Measurements from ENCODE around the gene SETD1A.

SETD1A gene

DNA sequence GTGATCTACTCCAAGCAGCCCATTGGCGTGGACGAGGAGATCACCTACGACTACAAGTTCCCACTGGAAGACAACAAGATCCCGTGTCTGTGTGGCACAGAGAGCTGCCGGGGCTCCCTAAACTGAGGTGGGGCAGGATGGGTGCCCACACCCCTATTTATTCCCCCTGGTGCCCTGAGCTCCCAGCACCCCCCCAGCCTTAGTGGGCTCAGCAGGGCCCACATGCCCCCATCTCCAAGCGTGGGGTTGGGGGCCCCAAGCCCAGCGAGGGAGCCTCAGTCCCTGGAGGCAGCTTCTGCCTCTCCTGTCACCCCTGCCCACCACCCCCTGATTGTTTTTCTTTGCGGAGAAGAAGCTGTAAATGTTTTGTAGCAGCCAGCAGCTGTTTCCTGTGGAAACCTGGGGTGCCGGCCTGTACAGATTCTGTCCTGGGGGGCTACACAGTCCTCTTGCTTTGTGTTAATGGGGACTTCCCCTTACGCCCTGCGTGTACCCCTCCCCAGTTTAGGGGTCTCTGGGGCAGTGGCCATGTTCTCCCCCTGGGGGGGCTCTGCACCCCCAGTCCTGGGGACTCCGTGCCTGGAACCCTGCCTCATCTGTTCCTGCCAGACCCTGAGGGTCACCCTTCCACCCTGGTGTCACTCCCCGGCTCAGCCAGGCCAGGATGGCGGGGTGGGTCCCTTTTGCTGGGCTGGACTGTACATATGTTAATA lies 26.5 kb downstream of the SETD1A start:
- no peak for DNase-seq

DNA sequence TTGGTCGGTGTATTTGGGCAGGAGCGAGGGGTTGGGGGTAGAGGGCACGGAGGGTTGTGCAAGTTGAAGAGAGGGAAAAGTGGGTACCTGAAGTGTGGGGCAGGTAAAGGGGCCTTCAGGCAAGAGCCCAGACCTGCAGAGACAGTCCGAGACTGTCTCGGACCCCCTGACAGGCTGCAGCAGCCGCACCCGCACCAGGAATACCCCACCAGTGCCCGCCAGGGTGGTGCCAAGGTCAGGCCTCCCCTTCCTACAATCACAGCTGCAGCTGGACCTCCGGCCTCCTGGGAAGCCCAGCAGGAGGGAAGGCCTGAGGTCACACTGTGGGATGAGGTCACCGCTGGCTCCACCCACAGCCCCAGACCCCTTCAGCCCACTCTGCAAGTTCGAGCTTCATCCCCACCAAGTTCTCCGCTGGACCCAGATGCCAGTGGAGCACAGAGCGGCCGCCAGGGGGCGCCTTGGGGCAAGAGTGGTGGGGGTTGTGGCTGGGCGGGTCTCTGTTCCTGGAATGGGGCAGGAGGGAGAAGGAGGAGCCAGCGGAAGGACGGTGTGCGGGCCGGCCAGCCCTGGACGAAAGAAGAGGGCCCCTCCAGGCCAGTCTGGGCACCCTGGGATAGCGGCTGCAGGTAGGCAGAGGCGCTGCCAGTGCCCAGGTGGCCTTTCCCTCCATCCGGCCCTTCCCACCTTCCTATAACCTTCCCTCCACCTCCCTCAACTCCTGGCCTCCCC lies 27.3 kb downstream of the SETD1A start, which contains the start of gene HSD3B7:
Gene HSD3B7 (plus strand): TSS at position 539 of the 732 bp plus-strand sequence. CDS start 452 bp downstream, outside the sequence.
- no peak for DNase-seq

- no peak for DNase-seq
Measured at GRCh38 chr16:30985401-30986128, 28.0 kb downstream of the SETD1A start.

- DNase-seq, result no peak
Measured at GRCh38 chr16:30986129-30986991, 28.8 kb downstream of the SETD1A start.

DNA sequence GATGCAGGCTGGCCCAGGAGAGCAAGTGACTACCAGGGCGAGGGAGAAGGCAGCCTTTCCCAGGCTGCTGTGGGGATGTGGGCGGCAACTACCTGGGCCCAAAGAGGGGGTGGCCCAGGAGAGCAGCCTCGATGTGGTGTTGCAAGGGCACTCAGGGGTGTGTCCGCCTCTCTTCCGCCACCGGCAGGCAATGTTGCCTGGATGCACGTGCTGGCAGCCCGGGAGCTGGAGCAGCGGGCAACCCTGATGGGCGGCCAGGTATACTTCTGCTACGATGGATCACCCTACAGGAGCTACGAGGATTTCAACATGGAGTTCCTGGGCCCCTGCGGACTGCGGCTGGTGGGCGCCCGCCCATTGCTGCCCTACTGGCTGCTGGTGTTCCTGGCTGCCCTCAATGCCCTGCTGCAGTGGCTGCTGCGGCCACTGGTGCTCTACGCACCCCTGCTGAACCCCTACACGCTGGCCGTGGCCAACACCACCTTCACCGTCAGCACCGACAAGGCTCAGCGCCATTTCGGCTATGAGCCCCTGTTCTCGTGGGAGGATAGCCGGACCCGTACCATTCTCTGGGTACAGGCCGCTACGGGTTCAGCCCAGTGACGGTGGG lies 30.1 kb downstream of the SETD1A start:
- DNase-seq, result no peak

DNA sequence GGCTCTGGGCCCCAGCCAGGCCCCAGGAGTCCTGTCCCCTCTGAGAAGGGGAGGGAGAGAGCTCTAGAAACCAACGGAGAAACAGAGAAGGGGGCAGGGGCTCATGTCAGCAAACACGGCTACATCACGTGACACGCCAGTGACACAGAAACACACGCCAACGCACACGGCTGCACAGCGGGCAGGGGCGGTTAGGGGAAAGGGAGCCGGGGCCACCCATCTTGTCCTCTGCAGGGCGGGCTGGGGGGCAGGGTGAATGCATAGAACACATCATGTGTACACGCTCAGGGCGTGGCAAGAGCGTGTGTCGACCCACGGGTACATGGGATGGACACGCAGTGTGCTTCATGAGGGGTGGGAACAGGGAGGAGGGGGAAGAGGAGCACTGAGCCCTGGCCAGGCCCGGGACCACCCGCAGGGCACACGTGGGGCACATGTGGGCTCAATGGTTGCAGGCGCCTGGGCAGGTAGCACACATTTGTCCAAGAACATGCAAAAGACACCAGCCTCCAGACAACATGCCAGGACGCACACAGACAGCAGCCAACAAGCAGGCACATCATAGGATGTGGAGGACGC lies 32.0 kb downstream of the SETD1A start:
- DNase-seq, result no peak

GRCh38 chr16:30990105-30990504 lies 32.6 kb downstream of the SETD1A start:
- DNase-seq, result no peak

DNA sequence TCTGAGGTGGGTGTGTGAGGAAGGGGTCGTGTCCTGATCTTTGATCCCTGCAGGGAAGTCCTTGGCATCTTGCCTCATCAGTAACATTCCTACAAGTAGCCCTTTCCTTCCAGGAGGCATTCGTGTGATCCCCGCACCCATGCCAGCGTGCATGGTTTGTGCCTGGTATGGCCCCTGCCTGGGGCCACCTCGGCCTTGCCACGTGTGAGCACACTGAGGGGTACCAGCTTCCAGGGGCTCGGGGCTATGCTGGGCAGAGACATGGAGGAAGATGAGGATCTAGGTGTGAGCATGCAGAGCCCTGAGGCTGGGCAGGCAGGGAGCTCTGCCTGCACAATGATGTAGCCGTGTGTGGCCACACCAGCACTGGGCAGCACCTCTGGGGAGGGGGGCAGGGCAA lies 33.5 kb downstream of the SETD1A start:
- DNase-seq, result no peak

GRCh38 chr16:30992276-30992780 lies 34.8 kb downstream of the SETD1A start:
- no peak for DNase-seq

GRCh38 chr16:30992931-30993816 lies 35.6 kb downstream of the SETD1A start:
- no peak for DNase-seq

DNA sequence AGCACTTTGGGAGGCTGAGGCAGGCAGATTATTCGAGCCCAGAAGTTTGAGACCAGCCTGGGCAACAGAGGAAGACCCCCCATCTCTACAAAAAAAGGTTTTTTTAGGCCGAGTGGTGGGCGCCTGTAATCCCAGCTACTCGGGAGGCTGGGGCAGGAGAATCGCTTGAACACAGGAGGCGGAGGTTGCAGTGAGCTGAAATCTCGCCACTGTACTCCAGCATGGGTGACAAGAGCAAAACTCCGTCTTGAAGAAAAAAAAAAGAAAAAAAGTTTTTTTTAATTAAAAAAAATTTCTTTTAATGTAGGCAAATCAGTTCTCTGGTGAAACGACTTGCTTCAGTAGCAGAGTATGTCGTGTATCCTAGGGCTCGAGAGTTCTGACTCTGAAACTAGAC lies 38.4 kb downstream of the SETD1A start:
- DNase-seq, result no peak

DNA sequence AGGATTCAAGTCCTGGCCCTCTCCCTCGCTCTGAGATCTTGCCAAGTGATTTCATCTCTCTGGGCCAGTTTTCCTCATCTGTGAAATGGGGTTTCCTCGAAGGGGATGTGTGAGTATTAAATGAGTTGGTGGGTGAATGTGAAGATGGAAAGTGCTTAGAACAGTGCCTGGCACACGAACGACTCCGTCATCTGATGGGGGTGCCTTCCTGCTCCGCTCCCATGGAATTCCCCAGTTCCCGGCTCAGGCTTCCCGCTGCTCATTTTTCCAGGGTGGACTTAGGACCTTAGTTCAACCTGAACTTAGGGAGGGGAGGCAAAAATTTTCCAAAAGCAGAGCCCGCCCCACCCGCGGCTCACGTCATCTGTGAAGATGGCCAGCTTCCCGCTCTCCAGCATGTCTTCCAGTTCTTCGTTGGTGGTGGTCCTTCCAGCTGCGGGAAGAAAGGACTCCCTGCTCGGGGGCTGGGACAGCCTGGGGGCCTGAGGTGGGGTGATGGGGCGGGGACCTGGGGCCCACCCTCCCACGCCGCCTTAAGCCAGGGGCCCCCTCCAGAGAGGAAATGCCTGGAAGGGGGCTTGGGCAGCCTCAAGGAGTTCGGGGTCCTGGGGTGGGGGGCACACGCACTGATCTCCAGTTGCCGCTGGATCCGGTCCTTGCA lies 38.9 kb downstream of the SETD1A start:
- DNase-seq, result no peak

- DNase-seq, result no peak
Measured at GRCh38 chr16:30996985-30997724, 39.6 kb downstream of the SETD1A start.

DNA sequence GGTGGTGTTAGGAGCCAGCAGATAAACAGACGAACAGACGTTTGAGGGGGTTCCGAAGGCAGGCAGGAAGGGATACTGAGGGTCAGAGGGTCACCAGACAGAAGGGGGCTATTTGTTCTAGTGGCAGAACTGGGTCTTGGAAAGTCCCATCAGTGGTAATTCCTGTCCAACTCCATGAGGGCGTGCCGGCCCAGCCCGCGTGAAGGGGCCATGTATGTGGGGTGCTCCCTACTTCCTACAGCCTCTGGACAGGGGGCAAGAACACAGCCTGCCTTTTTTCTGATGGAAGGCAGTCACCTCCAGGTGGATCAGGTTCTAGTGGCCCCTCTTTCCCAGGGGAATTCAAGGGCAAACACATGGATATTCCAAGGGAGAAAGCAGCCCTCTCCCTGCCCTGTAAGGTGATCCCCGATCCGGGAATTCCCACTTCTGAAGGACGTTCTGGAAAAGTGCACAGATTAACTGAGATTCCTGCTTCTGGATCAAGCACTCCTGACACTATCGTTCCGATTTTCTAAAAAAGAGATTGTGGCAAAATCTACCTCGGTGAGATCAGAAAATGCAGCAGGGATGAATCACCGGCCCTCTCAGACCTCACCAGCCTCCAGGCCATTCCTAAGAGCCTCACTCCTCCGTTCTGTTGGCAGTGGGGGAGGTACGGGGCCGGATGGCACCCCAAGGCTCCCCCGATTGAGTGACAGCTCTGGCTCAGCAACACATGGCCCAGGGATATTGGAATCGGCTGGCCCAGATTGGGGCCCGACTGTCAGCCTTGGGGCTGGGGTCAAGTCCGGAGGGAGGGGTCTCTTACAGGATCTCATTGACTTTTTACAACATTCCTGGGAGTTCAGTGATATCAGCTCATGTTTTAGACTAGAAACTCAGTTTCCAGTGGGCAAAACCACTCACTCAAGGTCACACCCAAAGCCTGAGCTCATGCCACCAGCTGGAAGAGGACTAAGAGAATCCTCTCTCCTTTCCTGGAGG lies 40.5 kb downstream of the SETD1A start:
- DNase-seq, result no peak

DNA sequence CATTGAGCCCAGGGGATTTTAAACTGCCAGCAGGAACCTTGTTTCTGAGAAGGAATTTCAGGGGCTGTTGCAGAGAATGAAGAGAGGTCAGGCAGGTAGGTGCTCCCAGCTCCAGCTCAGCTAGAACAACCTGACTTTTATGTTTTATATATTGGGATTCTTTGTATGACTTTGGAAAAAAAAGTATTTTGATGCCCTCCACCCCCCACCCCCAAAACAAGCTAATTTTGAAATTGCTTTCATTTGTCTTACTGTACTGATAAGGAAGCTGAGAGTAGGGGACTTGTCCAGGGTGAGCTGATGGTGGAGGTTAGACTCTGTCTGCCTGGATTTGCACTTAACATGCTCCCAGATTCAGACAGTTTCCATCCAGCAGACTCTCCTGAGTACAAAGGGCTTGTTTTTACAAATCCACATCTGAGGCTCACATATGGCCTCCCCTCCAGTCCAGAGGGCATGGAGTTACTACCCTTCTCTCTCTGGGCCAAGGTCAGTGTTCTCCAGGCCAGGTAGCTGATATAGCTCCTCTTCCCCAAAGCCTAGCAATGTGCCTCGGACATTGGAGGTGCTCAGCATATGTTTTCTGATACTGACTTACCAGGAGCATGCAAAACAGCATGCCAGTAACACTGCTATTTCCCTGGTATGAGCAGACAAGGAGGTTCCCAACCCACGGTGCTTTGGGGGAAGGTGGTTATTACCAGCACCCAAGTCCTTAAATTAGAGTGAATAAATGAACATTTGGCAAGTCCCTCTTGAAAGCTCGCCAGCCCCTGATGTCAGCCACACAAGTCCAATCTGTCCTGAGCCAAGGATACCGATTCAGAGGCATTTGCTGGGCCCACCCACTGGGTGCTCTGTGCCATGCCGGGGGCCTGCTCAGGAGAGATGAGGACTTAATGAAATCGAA lies 41.6 kb downstream of the SETD1A start:
- no peak for DNase-seq

- DNase-seq, result no peak
Measured at GRCh38 chr16:31000671-31001382, 43.3 kb downstream of the SETD1A start.
